Activated gamma-delta T cell treated with anti-CD3 and anti-CD28 coated beads, Interleukin-2, amount 50 U/mL, for 16 hours (primary cell): Measurements from ENCODE around the gene THNSL1.

ENCODE experiments used
- DNase-seq: peaks from one replicate; pipeline ENCODE4 v3.0.0-alpha.2; 2020; ENCODE audit warnings: low read depth

Gene THNSL1

DNA sequence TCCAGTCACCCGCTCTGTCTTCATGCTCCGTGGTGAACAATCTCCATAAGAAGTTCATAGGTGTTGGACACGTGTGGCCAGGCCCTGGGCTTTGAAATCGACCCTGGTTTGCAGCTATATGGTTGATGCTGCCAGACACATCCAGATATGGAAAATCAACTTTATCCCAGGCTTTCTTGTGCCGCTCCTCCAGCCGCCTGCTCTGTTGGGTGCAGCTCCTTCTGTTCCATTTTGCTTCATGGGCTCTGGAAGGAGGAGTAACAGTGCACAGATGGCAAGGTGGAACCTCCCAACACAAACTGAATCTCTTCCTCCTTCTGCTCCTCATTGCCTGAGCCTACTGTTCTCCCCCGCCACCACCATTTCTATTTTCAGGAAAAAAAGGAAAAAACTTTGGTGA is 44.7 kb downstream of the THNSL1 start:
- DNase-seq, result no peak

DNA sequence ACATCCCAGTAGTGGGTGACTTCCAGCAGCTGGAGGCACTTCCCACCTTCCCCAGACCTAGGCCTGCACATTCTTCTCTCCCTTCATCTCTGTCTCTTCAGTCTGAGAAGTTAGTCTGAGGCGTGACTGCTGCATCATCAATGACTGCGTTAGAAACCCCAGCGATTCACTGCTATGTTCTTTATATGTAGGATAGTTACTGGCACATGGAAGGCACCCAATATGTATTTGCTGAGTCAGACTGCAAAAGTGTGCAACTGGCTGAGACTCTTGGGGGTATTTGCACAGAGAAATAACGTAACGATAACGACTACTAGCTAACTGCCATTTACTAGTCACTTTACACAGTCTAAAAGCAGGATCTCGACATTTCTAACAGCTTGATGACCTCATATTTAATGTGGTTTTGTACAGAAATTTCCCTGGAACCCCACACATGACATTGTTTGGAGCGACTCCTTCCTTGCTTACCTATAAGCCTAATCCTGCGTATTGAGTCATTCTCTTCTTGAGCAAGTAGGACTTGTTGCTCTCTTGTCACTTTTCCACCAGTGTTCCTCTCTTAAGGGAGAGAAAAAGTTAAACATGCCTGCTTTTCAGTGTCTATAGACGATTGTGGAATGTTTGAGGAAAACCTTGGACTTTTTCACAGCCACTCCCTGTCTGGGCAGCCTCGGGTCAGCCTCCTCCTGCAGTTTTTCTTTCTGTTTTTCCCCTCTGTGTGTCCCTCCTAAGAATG is 45.5 kb downstream of the THNSL1 start:
- no peak for DNase-seq

GRCh38 chr10:25063157-25063556 is 46.7 kb downstream of the THNSL1 start:
- DNase-seq, result no peak

GRCh38 chr10:25063644-25064043 is 47.2 kb downstream of the THNSL1 start:
- DNase-seq, result no peak

- DNase-seq, result no peak
Observed at GRCh38 chr10:25064401-25064800, 48.0 kb downstream of the THNSL1 start.

GRCh38 chr10:25065761-25066476 is 49.5 kb downstream of the THNSL1 start:
- DNase-seq, result no peak

DNA sequence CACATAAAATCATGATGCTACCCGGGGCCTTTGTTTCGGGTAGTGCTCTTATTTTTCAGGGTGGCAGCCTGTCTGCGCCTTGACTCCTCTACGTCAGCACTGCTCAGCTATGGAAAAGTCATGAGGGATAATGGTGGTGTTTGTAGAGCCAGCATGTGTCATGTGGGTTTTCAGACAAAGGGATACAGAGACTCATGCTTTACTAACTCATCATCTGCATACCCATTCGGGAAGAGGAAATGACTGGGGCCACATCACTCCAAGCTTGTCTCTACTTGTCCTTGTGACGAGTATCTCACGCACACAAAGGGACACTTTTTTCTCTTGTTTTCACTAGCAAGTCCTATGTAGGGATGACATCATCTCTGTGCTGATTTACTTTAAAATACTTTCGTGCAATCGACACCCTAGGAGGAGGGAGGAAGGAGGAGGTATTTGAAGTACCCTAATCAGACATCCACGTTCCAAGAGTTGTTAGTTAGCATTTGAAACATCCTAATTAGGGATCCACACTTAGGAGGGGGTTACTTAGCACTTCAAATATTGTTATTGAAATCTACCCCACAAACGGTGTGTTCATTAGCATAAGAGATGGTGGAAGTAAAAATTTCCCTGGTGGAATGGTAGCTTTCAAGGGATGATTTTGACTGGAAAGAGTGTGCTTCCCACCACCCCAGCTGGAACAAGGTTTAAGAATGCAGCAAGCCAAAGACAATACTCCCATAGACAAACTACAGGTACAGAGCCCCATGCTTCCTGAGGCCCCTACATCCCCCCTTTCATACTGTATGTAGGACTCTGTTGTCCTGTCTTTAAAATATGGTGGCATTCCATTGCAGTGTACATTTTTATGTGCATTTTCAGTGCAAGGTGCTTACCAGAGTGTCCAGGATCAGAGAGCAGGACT is 52.0 kb downstream of the THNSL1 start:
- DNase-seq, result no peak

DNA sequence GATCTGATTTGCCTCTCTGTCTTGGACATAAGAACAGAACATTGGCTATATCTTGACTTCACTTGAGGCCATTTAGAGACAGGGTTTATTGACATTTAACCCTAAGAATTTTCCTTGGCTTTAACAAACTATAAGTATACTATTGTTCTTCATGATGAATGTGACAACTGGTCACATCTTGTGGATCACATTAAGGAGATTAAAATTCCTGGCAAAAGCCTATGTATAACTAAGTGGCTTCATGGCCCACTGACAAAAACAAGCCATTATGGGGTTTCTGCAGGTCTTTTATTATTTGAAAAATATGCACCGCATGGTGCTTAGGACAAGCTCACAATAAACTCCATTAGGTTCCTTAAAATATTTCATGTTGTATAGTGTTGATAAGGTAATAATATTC is 54.8 kb downstream of the THNSL1 start:
- no peak for DNase-seq

- DNase-seq, result no peak
Observed at GRCh38 chr10:25072786-25073185, 56.4 kb downstream of the THNSL1 start.

DNA sequence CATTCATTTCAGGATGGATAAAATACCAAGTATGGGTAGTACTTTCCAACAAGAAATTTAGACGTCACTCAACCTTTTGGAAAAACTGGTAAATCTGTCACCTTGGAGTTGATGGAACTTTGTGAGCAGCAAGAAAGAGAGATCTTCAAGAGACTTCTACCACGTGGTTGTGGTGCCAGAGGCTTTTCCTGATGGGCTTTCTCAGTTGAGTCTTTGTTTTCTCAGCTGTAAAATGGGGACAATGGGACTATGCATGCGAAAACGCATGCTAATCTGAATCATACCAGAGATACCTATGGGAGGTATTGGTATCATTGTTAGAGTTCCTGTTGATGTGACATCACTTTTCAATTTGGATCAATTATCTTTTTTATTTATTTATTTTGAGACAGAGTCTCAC is 59.4 kb downstream of the THNSL1 start:
- DNase-seq, result no peak
